GM12872 (cell line): ENCODE data around the gene NPTX2.

Experiments used
- TF ChIP-seq, protein P1 (sequence below): IDR thresholded peaks from 3 replicates; pipeline ENCODE4 v1.5.1; 2011; ENCODE audit warnings: low read depth, mild to moderate bottlenecking, low read length, moderate library complexity; ENCODE audit not compliant: insufficient read depth

The NPTX2 gene

GRCh38 chr7:98670186-98670585 is 53.1 kb downstream of the NPTX2 start:
- TF ChIP-seq, protein P1, sequence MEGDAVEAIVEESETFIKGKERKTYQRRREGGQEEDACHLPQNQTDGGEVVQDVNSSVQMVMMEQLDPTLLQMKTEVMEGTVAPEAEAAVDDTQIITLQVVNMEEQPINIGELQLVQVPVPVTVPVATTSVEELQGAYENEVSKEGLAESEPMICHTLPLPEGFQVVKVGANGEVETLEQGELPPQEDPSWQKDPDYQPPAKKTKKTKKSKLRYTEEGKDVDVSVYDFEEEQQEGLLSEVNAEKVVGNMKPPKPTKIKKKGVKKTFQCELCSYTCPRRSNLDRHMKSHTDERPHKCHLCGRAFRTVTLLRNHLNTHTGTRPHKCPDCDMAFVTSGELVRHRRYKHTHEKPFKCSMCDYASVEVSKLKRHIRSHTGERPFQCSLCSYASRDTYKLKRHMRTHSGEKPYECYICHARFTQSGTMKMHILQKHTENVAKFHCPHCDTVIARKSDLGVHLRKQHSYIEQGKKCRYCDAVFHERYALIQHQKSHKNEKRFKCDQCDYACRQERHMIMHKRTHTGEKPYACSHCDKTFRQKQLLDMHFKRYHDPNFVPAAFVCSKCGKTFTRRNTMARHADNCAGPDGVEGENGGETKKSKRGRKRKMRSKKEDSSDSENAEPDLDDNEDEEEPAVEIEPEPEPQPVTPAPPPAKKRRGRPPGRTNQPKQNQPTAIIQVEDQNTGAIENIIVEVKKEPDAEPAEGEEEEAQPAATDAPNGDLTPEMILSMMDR = no peak

- TF ChIP-seq, protein P1 = no peak
Observed at GRCh38 chr7:98671733-98672331, 54.7 kb downstream of the NPTX2 start.

DNA sequence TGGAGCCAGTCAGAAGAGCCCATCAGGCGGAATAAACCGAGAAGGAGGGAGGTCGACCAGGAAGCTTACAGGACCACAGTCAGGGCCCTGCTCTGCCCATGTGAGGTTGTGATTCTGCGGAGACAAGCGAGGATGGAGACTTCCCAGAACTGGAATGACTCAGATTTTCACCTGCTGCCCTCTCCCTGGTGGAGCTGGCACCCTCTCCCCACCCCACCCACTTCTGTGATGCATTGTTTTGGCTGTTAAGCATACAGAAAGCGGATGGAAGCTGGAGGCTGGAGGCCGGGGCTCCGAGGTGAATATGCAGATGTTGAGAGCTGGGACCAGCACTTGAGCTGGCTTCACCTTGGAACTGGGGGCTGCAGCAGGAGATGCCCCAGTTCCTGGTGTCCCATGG is 57.4 kb downstream of the NPTX2 start:
- TF ChIP-seq, protein P1 = no peak

DNA sequence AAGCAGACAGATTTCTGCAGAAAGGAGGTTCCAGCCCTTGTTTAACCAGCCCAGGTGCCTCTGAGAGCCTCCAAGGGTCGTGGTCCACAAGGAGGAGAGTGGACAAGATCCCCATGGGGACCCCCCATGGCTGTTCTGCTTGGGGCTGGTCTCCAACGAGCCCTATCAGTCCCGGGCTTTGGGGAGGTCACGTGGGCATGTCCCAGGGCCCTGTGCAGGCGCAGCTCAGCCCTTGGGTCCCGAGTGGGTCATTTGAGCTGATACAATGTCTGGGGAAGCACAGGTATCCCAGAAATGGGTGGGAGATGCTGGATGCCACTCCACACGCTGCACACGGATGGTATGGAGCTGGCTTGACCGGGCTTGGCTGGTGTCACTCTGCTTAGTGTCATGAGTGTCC is 57.8 kb downstream of the NPTX2 start:
- TF ChIP-seq, protein P1 = no peak

- TF ChIP-seq, protein P1 = no peak
Observed at GRCh38 chr7:98678215-98678614, 61.1 kb downstream of the NPTX2 start.
